GM19324 (cell line): Measurements from ENCODE around the gene ANXA11.

Experiments used
- ATAC-seq: cut with Tn5 transposase; IDR thresholded peaks from one replicate; pipeline ENCODE4 v1.9.1; 2021; ENCODE audit warnings: mild to moderate bottlenecking, moderate library complexity; ENCODE audit not compliant: unreplicated experiment, low FRiP score

ANXA11 gene

GRCh38 chr10:80191589-80192270, 13.6 kb downstream of the ANXA11 start:
- no peak for ATAC-seq

GRCh38 chr10:80188713-80189112, 16.6 kb downstream of the ANXA11 start:
- no peak for ATAC-seq

- peak; percentile 95 for ATAC-seq
Measured at GRCh38 chr10:80187465-80188409, 17.6 kb downstream of the ANXA11 start.

GRCh38 chr10:80187060-80187459, 18.3 kb downstream of the ANXA11 start:
- ATAC-seq = no peak

- ATAC-seq = no peak
Measured at GRCh38 chr10:80186364-80187012, 18.8 kb downstream of the ANXA11 start.

- ATAC-seq = no peak
Measured at GRCh38 chr10:80185578-80186299, 19.6 kb downstream of the ANXA11 start.

- ATAC-seq = no peak
Measured at GRCh38 chr10:80184291-80184690, 21.0 kb downstream of the ANXA11 start.

GRCh38 chr10:80183436-80183835, 21.9 kb downstream of the ANXA11 start:
- ATAC-seq = no peak

GRCh38 chr10:80182986-80183385, 22.4 kb downstream of the ANXA11 start:
- no peak for ATAC-seq

- no peak for ATAC-seq
Measured at GRCh38 chr10:80177781-80178636, 27.3 kb downstream of the ANXA11 start.

GRCh38 chr10:80176526-80176925, 28.8 kb downstream of the ANXA11 start:
- ATAC-seq = no peak

- ATAC-seq = no peak
Measured at GRCh38 chr10:80174641-80175395, 30.5 kb downstream of the ANXA11 start.

- no peak for ATAC-seq
Measured at GRCh38 chr10:80173466-80173865, 31.9 kb downstream of the ANXA11 start.

GRCh38 chr10:80172896-80173295, 32.4 kb downstream of the ANXA11 start:
- ATAC-seq = no peak

- no peak for ATAC-seq
Measured at GRCh38 chr10:80171248-80171660, 34.1 kb downstream of the ANXA11 start.

GRCh38 chr10:80170641-80171040, 34.7 kb downstream of the ANXA11 start:
- no peak for ATAC-seq

- no peak for ATAC-seq
Measured at GRCh38 chr10:80170026-80170425, 35.3 kb downstream of the ANXA11 start.

- no peak for ATAC-seq
Measured at GRCh38 chr10:80168679-80169380, 36.5 kb downstream of the ANXA11 start.
